Stomach (tissue), 9 donors: ENCODE results near the gene OOSP2. TPM values are rescaled to one million over a fixed set of nuclear protein-coding genes. Genes with fewer than 3 reads are reported as not detected.
"Not testable (repeated sequence)": the region's sequence is repeated elsewhere in the genome, so short reads cannot be mapped to it uniquely, and the experiment has no call there.

Source experiments
- DNase-seq, 2 donors: peaks; one replicate each; pipeline versions ENCODE4 v3.0.0 to v3.0.0-alpha.2; 2013 to 2019
- H3K27ac ChIP-seq, 5 donors: fragments of 200-600 bp in 4 of 5; sonication (generic) in 4 of 5; one replicate each; pipeline ENCODE4 v1.5.1; 2013 to 2019; ENCODE audit warnings: mild to moderate bottlenecking in 1 of 5, moderate library complexity in 1 of 5
- H3K27me3 ChIP-seq, 3 donors: fragments of 200-600 bp; sonication (generic); one replicate each; pipeline ENCODE4 v1.5.1; 2017 to 2019; ENCODE audit warnings: mixed run types in 1 of 3
- H3K36me3 ChIP-seq, 4 donors: fragments of 200-600 bp; sonication (generic); 1 replicate in 3 of 4; 2 replicates in 1 of 4; pipeline ENCODE4 v1.5.1; 2016 to 2019
- H3K4me1 ChIP-seq, 4 donors: fragments of 200-600 bp; sonication (generic); one replicate each; pipeline ENCODE4 v1.5.1; 2016 to 2019
- H3K4me3 ChIP-seq, 4 donors: fragments of 200-600 bp; sonication (generic) in 3 of 4; one replicate each; pipeline ENCODE4 v1.5.1; 2016 to 2019; ENCODE audit warnings: mild to moderate bottlenecking in 1 of 4
- H3K9me3 ChIP-seq, 4 donors: fragments of 200-600 bp; sonication (generic); one replicate each; pipeline ENCODE4 v1.5.1; 2016 to 2019
- CTCF ChIP-seq, 7 experiments: fragments of 450-650 bp in 4 of 7; fragments of 200-600 bp in 3 of 7; sonication (generic) in 3 of 7; IDR thresholded peaks; one replicate each; pipeline ENCODE4 v1.5.1; 2016 to 2019; ENCODE audit warnings: antibody characterized with exemption in 7 of 7, control low read depth in 2 of 7, mild to moderate bottlenecking in 1 of 7
- EP300 ChIP-seq: sonication (generic); formaldehyde crosslinking; IDR thresholded peaks from one replicate; pipeline ENCODE4 v1.6.1; 2017; ENCODE audit warnings: antibody characterized with exemption
- POLR2A ChIP-seq, 4 donors: fragments of 450-650 bp; IDR thresholded peaks; one replicate each; pipeline ENCODE4 v1.6.1; 2016; ENCODE audit warnings: antibody characterized with exemption in 4 of 4, control low read depth in 2 of 4, mild to moderate bottlenecking in 1 of 4, moderate library complexity in 1 of 4
- POLR2AphosphoS5 ChIP-seq, 3 donors: sonication (generic); formaldehyde crosslinking; IDR thresholded peaks; one replicate each; pipeline ENCODE4 v1.6.1; 2016; ENCODE audit warnings: antibody characterized with exemption in 3 of 3
- WGBS, 5 donors: extraction: QIAGEN DNeasy Blood & Tissue Kit in 3 of 5; methylation state at CpG; one replicate each; pipeline versions ENCODE4 v1.1.5 to v1.1.7; 2013 to 2018; 5-methylcytosine and 5-hydroxymethylcytosine counted together
- intact Hi-C: fragments of 100-400 bp; cut with DNase I; formaldehyde crosslinking; loops from one replicate; pipeline ENCODE4 v1.15.1; 2023; ENCODE audit warnings: low total_unique reads
- polyA plus RNA-seq, 3 donors: library from polyadenylated mRNA; stranded (reverse); fragments of 200-250 nt; gene quantifications; one replicate each; pipeline ENCODE4 v1.2.3, GENCODE V29; 2013
- total RNA-seq, 5 donors: library from RNA; depleted of rRNA; stranded (reverse); fragments of >200 nt; gene quantifications; one replicate each; pipeline versions ENCODE4 v1.1.0 to v1.2.3, GENCODE V29; 2014 to 2016
- donor health status: healthy with polysubstance abuse.
- donor health status: Bipolar disorder and iron deficiency.
- donor health status: healthy.

OOSP2 gene
- total and polyA plus RNA-seq, 8 donors, result not detected

GRCh38 chr11:60069450-60069849 lies 29.2 kb downstream of the OOSP2 start:
- intact Hi-C loops, result no loop called here
- WGBS, 5 donors, result 71 to 85% (median 80%) methylated on average over 2 of the region's 2 CpGs
- TF ChIP-seq POLR2AphosphoS5 (IDR thresholded peaks at IDR 0.05), result no peak
- no peak for TF ChIP-seq EP300
- no peak for TF ChIP-seq CTCF (IDR thresholded peaks at IDR 0.05)
- no peak for TF ChIP-seq POLR2A (IDR thresholded peaks at IDR 0.05)
- no peaks in the 10 kb centered on the region for H3K27me3 ChIP-seq
- H3K36me3 ChIP-seq, result no peaks in the 10 kb centered on the region
- no peaks in the 10 kb centered on the region for H3K9me3 ChIP-seq
- no peak for DNase-seq
- H3K4me1 ChIP-seq, result no peaks in the 10 kb centered on the region
- H3K27ac ChIP-seq, result no peak overlapping the region
- H3K4me3 ChIP-seq, result no peak overlapping the region

- H3K27me3 ChIP-seq, H3K4me3 ChIP-seq, DNase-seq, intact Hi-C loops, H3K27ac ChIP-seq, H3K9me3 ChIP-seq, H3K36me3 ChIP-seq, H3K4me1 ChIP-seq: not testable (repeated sequence)
- WGBS, 5 donors, result 67 to 79% (median 74%) methylated on average over 6 of the region's 6 CpGs
These were observed 31.4 kb downstream of the OOSP2 start for GRCh38 chr11:60071644-60072043.

GRCh38 chr11:60077216-60077817 lies 37.1 kb downstream of the OOSP2 start:
- 78 to 91% (median 86%) methylated on average over 15 of the region's 15 CpGs for WGBS, 5 donors
- TF ChIP-seq POLR2A (IDR thresholded peaks at IDR 0.05) (no peak), CTCF (IDR thresholded peaks at IDR 0.05) (no peak), POLR2AphosphoS5 (IDR thresholded peaks at IDR 0.05) (no peak), EP300 (no peak)
- Histone ChIP-seq H3K36me3 (no peaks in the 10 kb centered on the region), H3K27ac (no peak overlapping the region), H3K9me3 (peaks cover 0 to 8% (median 3%) of the 10 kb centered on the region in 4 donors), H3K27me3 (no peaks in the 10 kb centered on the region), H3K4me1 (no peaks in the 10 kb centered on the region), H3K4me3 (no peak overlapping the region)
- intact Hi-C loops, result no loop called here
- DNase-seq, result no peak

GRCh38 chr11:60077981-60078380 lies 37.8 kb downstream of the OOSP2 start:
- no peak overlapping the region for H3K27ac ChIP-seq
- no peaks in the 10 kb centered on the region for H3K4me1 ChIP-seq
- DNase-seq, result no peak
- H3K27me3 ChIP-seq, result no peaks in the 10 kb centered on the region
- WGBS, 5 donors, result 83 to 95% (median 88%) methylated on average over 1 of the region's 1 CpG
- TF ChIP-seq EP300 (no peak), POLR2AphosphoS5 (IDR thresholded peaks at IDR 0.05) (no peak), CTCF (IDR thresholded peaks at IDR 0.05) (no peak), POLR2A (IDR thresholded peaks at IDR 0.05) (no peak)
- no peaks in the 10 kb centered on the region for H3K36me3 ChIP-seq
- intact Hi-C loops, result no loop called here
- peaks cover 0 to 8% (median 3%) of the 10 kb centered on the region in 4 donors for H3K9me3 ChIP-seq
- no peak overlapping the region for H3K4me3 ChIP-seq

GRCh38 chr11:60078745-60079144 lies 38.5 kb downstream of the OOSP2 start:
- TF ChIP-seq POLR2A (IDR thresholded peaks at IDR 0.05) (no peak), CTCF (IDR thresholded peaks at IDR 0.05) (no peak), POLR2AphosphoS5 (IDR thresholded peaks at IDR 0.05) (no peak), EP300 (no peak)
- no peaks in the 10 kb centered on the region for H3K36me3 ChIP-seq
- peaks cover 0 to 8% (median 3%) of the 10 kb centered on the region in 4 donors for H3K9me3 ChIP-seq
- 51 to 74% (median 65%) methylated on average over 4 of the region's 4 CpGs for WGBS, 5 donors
- no peak for DNase-seq
- no peaks in the 10 kb centered on the region for H3K27me3 ChIP-seq
- no peak overlapping the region for H3K4me3 ChIP-seq
- H3K4me1 ChIP-seq, result no peaks in the 10 kb centered on the region
- H3K27ac ChIP-seq, result no peak overlapping the region
- intact Hi-C loops, result no loop called here
